GM21423 (cell line): Measurements from ENCODE around the gene CDHR3.

Experiments used
- ATAC-seq: cut with Tn5 transposase; IDR thresholded peaks from one replicate; pipeline ENCODE4 v1.9.1; 2021; ENCODE audit warnings: mild to moderate bottlenecking, moderate library complexity; ENCODE audit not compliant: unreplicated experiment

Gene CDHR3, protein sequence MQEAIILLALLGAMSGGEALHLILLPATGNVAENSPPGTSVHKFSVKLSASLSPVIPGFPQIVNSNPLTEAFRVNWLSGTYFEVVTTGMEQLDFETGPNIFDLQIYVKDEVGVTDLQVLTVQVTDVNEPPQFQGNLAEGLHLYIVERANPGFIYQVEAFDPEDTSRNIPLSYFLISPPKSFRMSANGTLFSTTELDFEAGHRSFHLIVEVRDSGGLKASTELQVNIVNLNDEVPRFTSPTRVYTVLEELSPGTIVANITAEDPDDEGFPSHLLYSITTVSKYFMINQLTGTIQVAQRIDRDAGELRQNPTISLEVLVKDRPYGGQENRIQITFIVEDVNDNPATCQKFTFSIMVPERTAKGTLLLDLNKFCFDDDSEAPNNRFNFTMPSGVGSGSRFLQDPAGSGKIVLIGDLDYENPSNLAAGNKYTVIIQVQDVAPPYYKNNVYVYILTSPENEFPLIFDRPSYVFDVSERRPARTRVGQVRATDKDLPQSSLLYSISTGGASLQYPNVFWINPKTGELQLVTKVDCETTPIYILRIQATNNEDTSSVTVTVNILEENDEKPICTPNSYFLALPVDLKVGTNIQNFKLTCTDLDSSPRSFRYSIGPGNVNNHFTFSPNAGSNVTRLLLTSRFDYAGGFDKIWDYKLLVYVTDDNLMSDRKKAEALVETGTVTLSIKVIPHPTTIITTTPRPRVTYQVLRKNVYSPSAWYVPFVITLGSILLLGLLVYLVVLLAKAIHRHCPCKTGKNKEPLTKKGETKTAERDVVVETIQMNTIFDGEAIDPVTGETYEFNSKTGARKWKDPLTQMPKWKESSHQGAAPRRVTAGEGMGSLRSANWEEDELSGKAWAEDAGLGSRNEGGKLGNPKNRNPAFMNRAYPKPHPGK

DNA sequence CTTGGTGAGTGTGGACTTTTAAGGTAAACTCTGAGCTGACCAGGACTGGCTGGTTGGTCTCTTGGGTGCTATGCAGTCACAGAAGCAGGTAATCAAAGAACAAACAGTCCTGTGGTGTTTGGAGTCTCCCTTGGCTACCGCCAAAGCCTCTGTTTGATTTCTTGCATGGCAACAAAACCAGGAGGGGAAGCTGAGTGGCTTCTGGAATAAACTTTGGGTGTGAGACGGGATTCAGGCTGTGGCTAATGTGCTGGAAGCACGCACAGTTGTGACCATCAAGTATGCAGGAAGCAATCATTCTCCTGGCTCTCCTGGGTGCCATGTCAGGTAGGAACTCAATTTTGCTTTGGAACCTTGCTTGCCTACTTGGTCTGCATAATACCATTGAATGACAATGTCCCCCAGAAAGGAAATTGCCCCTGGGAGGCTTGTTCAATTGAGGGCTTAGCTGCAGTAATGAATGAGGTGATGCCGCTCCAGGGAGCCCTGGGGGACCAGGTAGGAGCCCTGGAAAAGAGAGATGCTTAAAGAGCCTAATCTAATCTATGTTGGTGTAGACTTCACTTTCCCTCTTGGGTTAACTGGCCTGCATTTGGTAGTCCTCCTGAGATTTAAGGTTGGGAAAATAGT, at the start of gene CDHR3:
Gene CDHR3, plus strand, starts transcription at position 227 of the 630 bp plus-strand sequence. Its CDS starts 55 bp downstream, at position 282.
- ATAC-seq: no peak

DNA sequence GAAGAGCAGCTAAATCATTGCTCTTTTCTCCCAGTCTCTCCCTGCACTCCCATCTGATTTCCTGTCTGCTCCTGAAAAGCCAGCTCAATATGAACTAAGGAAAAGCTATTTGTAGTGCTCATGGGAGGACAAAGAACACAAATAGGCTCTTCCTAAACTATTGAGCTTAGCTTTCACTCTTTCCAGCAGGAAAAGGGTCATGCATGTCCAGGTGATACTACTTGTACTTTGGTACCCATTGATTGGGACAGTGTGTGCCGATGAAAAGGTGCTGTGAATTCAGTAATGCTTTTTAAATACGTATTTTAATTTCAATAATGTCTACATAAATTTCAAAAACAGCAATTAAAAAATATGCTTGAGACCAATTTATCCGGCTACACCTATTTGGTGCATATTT, 49.1 kb upstream of the CDHR3 start:
- ATAC-seq: no peak

DNA sequence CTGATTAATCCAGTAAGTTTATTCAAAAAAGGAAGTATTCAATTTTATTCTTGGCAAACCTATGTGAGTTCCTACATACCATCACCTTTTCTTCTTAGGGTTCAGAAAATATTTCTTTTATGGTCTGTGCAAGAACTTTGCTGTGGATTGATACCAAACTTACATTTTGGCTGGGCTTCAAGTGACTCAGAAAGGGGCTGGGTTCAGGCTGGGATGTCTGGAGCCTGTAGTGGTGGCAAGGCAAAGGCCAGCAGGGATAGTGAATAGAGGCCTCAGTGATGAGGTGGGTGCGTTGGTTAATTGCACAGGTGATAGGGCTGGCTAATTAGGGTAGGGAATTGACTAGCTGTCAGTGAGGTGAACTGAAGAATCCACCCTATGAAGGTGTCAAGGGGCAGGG, 46.5 kb upstream of the CDHR3 start:
- ATAC-seq: no peak

DNA sequence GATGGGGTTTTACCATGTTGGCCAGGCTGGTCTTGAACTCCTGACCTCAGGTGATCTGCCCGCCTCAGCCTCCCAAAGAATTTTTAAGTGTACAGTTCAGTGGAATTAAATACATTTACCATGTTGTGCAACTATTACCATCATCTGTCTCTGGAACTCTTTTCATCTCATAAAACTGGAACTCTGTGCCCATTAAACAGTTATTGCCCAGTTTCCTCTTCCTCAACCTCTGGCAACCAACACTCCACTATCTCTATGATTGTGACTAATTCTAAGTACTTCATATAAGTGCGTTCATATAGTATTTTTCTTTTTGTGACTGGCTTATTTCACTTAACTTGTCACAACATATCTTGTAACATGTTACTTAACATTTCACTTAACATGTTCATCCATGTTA, 45.4 kb upstream of the CDHR3 start:
- no peak for ATAC-seq

DNA sequence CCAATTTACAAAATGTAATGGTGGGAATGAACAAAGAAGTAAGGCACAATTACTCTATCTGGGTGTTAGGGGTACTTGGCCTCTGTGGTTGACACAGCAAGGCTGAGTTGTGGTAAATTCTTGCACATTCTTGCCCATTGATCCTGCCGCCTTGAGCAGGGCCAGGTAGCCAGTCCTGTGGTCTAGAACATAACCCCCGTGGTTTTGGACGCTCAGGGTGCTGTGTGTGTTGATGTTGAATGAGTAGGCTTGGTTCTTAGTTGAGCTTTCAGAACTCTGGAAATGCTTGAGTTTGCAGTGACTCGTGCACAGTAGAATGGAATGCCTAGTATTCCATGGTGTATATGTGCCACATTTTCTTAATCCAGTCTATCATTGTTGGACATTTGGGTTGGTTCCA, 42.3 kb upstream of the CDHR3 start:
- ATAC-seq: no peak

DNA sequence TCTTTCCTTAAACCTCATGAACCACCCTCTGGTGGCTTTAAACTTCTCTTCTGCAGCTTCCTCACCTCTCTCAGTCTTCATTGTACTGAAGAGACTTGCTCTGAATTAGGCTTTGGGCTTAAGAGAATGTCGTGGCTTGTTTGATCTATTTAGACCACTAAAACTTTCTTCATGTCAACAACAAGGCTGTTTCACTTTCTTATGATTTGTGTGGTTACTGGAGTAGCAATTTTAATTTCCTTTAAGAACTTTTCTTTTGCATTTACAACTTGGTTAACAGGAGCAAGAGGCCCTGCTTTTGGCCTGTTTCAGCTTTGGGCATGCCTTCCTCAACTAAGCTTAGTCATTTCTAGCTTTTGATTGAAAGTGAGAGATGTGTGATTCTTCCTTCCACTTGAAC, 38.1 kb upstream of the CDHR3 start:
- ATAC-seq: no peak

DNA sequence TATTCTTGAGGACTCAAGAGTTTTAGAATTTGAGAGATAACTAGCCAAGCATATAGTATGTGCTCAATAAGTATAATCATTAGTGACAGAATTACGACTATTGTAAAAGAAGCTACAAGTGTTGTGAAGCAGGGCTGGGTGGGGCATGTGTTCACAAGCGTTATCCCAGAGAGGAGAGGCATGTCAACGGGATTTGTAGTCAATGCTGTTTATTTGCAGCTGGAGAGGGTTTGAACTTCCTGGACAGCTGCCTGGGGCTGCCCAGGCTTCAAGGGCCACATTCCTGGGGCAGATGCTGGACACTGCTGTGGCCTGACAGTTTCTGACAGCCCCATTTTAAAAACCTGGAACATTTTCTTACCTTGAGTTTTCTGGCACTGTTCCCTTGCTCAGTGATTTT, 36.9 kb upstream of the CDHR3 start:
- ATAC-seq: no peak

DNA sequence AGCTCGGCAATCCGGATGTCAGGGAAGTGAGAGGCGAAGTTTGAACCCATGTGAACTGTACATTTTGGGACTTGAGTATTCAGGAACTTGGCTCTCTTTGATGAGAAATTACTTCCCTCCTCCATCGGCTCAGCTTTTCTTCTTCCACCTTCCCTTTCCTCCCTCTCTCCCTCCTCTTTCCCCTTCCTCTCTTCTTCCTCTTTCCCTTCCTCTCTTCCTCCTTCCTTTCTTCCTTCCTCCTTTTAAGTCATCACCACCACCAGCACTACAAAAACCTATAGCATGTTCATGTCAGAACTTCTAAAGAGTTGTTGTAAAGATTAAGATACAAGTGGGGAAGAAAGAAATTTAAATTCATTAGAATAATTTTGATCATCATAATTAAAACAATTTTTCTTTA, 31.9 kb upstream of the CDHR3 start:
- ATAC-seq: no peak

DNA sequence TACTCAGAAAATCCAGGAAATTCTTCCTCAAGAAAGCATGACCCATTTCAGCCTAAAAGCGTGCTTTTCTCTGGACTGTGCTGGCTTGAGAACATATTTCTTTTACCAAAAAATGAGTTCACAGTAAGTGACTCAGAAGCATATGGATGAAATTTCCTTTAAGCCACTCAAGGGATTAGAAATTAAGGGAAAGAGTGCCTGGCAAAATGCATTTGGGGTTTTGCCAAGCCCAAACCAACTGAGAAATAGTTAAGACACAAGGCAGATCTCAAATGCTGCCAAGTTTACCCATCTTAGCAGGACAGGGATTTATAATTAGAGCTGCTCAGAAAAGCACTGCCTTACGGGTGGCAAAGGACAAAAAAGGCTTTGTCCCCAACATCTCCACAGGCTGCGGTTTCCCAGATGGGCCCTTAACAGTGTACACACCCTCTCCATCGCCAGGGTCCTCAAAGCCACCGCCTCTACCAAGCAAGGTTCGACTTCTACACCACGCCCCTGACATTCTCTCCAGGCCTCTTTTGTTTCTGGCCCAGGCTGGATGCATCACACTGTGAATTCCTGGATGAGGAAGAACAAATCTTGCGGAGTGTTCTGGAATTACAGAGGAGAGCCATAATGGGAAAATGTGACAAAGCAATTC, 30.1 kb upstream of the CDHR3 start:
- no peak for ATAC-seq

DNA sequence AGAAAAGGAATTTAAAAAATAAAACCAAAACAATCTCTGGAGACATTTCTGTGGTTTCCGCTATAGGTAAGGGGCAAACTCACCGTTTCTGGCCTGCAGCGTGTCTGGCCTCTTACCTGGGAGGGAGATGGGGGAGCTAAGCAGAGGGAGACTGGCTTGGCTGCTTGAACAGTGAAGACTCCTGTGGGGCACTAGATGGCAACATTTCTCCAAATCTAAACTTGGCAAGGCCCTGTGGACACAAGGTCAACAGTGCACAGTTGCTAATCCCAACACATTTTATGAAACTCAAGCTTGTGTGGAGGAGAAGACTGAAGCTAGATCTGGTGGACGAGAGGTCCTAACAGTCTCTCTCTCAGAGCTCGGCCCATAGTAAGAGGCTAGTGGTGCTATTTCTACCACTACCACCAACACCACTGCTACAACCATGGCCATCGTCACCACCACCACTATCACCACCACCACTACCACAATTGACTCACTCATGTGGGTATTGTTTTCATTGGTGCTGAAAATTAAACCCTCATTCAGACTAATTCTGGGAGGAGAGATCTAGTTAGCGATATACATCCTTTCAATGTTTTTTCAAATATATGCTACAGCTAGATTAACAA, 28.4 kb upstream of the CDHR3 start:
- ATAC-seq: no peak

DNA sequence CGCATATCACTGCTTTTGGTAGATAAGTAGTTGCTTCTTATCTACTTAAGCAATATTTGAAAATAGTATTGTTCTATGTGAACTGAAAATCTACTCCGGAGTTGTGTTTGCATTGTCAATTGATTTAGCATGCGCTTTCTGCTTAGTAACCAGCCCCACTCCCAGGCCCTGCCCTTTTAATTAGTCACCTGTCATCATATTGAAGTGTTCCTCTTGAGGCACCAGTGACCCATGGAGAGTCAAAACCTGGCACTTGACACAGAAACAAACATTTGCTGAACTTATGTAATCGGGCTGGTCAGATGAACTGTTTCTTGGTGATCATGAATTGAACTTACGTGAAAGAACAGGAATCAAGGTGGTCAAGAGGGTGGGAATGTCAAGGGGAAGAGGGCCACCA, 27.8 kb upstream of the CDHR3 start:
- ATAC-seq: no peak

DNA sequence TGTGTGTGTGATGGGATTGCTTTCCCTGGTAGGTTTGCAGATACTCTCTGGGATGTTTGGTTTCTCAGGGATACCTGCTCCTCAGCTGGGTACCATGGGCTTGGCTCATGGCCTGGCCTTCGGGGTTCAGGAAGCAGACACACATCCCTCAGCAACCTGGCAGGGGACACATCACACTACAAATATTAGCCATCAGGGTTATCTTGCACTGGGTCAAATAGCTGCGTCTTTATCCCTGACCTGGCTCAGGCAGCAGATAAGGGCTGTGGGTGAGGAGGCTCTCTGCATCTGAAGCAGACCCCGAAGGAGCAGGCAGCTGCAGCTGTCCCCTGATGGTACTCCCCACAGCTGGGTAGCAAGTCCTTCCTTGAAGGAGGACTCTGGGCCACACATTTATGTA, 25.7 kb upstream of the CDHR3 start:
- no peak for ATAC-seq

DNA sequence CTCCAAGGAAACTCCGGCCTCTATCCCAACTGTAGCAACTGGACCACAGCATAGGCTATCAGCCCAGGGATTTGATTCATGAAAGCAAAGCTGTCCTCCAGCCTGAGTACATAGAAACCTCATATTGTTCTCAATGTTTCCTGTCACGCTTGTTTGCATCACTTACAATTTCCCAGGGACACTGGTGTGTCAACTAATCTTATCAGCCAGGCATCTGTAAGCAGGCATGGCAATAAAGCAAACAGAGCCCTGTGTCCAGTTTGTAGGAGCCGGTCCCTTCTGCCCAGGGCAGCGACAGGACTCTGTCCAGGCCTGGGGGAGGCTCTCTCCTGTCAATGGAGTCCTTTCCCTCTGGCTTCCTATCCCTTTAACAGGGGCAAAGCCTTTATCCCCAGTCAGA, 23.0 kb upstream of the CDHR3 start:
- no peak for ATAC-seq

DNA sequence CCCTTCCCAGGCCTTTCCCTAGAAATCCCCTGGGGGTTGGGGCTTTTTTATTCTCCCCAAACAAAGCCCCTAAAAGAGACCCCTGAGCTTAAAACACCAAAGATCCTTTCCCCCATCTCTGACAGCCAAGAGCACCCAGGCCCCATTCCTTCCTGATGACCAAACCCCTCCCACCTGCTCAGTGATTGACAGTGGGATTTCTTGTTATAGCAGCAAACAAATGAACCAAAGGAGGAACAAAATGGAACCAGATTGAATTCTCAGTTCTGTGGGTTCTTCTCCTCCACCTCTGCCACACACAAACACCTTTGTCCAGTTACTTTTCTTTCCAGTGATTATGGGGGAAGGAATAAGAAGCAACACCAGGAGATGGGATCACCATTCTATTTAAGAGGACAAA, 21.5 kb upstream of the CDHR3 start:
- no peak for ATAC-seq

DNA sequence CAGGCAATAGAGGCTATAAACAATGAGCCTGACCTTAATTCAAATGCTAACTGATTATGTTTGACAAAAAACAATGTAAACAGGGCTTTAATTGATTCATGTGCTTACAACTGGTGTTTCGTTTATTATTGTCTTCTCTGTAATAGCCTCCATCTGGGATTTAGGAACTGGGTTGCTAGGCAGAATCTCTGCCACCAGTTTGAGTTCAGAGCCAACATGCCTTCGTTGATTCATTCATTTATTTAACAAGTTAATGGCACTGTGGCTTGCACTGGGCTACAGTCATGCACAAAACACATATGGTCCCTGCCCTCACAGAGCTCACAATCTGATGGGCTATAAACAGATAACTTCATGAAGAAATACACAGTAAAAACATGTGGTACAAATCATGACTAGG, 19.6 kb upstream of the CDHR3 start:
- no peak for ATAC-seq

DNA sequence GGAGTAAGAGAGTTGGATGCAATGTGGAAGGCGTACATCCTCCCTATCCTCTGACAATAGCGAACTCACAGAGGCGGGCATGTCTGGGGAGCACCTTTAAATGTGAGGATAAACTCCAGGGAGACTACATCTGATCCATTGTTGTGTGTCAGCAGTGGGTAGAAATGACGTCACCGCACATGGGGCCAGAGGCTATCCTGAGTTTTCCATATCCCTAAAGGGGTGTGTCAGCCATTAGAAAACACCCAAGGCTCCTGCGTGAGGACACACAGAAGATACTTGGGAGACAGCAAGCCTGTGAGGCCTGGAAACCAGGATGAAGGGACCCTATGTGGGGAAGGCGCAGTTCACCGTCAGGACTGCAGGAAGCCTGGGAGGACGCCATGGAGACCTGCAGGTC, 17.2 kb upstream of the CDHR3 start:
- no peak for ATAC-seq

DNA sequence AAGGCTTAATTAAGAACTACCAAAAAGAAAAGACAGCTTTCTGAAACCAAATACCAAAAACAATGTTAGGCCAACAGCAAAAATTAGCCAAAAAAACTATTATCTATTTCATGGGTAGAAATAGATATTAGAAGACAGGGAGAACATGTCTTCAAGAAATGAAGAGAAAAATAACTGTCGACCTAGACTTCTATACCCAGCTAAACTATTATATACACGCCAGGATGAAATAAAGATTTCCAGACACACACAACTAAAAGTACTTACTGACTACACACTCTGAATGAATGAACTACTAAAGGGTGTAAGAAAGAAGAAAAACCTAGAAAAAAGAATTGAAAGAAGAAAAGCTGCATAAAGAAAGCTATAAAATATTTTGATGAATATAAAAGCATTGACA, 11.5 kb upstream of the CDHR3 start:
- no peak for ATAC-seq

DNA sequence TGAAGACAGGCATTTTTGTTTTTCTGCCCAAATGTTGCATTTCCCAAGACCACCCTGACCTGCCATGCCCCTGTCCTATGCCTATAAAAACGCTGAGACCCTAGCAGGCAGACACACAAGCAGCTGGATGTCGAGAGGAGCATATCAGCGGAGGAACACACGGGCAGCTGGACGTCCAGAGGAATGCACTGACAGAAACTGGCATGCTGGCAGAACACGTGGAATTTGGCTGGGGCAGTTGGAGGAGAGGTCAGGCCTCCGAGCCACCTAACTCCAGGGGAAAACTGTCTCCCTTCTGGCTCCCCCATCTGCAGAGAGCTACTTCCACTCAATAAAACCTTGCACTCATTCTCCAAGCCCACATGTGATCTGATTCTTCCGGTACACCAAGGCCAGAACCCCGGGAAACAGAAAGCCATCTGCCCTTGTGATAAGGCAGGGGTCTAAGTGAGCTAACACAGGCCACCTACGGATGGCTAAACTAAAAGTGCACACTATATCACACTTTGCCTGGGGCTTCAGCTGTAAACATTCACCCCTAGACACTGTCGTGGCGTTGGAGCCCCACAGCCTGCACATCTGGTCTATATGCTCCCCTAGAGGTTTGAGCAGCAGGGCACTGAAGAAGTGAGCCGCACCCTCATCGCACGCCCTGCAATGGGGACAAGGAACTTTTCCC, 10.0 kb upstream of the CDHR3 start:
- no peak for ATAC-seq

DNA sequence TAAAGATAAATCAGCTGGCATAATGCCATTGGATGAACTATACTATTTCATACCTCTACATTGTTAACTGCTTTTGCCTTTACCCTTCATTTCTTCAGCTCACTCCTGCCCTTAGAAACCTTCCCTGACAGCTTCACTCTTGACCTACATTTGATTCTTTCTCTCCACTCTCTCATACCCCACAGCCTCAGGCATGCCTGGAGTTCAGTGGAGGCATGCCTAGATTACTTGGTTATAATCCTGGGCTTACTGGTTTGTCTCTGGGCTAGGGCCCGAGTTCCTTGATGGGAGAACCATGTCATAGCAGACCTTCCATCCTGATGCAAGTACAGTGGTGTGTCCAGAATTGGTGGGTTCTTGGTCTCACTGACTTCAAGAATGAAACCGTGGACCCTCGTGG, 8.4 kb upstream of the CDHR3 start:
- ATAC-seq: no peak
